Measurements from ENCODE around the gene AKIP1.
A peak's percentile ranks its signal among the peaks of the same experiment; 100 is the strongest.
"Not testable (repeated sequence)": the region's sequence is repeated elsewhere in the genome, so short reads cannot be mapped to it uniquely, and the experiment has no call there.

The AKIP1 gene

GRCh38 chr11:8917157-8917825 is 6.3 kb downstream of the AKIP1 start:
- peak; percentile 83 for FAIRE-seq

GRCh38 chr11:8922691-8923090 is 11.7 kb downstream of the AKIP1 start:
- DNase-seq (ENCODE audit: low spot score), result no peak
- no peak for FAIRE-seq

More at GRCh38 chr11:8917157-8917825, 6.3 kb downstream of the AKIP1 start:
- peak; percentile 62 for DNase-seq (ENCODE audit: low spot score)

- no peak for FAIRE-seq
- DNase-seq (ENCODE audit: low spot score), result no peak
Measured at GRCh38 chr11:8925711-8926110, 14.7 kb downstream of the AKIP1 start.

- DNase-seq (ENCODE audit: low spot score), result no peak
- FAIRE-seq, result no peak
Measured at GRCh38 chr11:8926236-8926635, 15.2 kb downstream of the AKIP1 start.

GRCh38 chr11:8927233-8927632 is 16.2 kb downstream of the AKIP1 start:
- FAIRE-seq, result no peak
- no peak for DNase-seq (ENCODE audit: low spot score)

GRCh38 chr11:8928205-8928604 is 17.2 kb downstream of the AKIP1 start:
- FAIRE-seq (no peak), DNase-seq (ENCODE audit: low spot score) (no peak)

- FAIRE-seq (no peak), DNase-seq (ENCODE audit: low spot score) (no peak)
Measured at GRCh38 chr11:8928981-8929615, 18.1 kb downstream of the AKIP1 start.

GRCh38 chr11:8930456-8931175 is 19.6 kb downstream of the AKIP1 start:
- no peak for FAIRE-seq

GRCh38 chr11:8932564-8933180 is 21.7 kb downstream of the AKIP1 start, which contains the start of gene C11orf16:
TSS of gene C11orf16 (minus strand) at chr11:8932947. CDS start at chr11:8932308, 639 bp downstream.
- no peak for FAIRE-seq
- no peak for DNase-seq (ENCODE audit: low spot score)

More at GRCh38 chr11:8930456-8931175, 19.6 kb downstream of the AKIP1 start:
- no peak for DNase-seq (ENCODE audit: low spot score)

GRCh38 chr11:8933931-8934330 is 22.9 kb downstream of the AKIP1 start:
- no peak for DNase-seq (ENCODE audit: low spot score)
- FAIRE-seq, result no peak

- FAIRE-seq (no peak), DNase-seq (ENCODE audit: low spot score) (peak; percentile 41)
Measured at GRCh38 chr11:8934742-8935488, 23.9 kb downstream of the AKIP1 start.

GRCh38 chr11:8935789-8936188 is 24.8 kb downstream of the AKIP1 start:
- not testable (repeated sequence) for FAIRE-seq; DNase-seq (ENCODE audit: low spot score)

GRCh38 chr11:8937159-8937558 is 26.2 kb downstream of the AKIP1 start:
- DNase-seq (ENCODE audit: low spot score) (no peak), FAIRE-seq (no peak)

GRCh38 chr11:8937659-8938058 is 26.7 kb downstream of the AKIP1 start:
- no peak for FAIRE-seq
- no peak for DNase-seq (ENCODE audit: low spot score)

- no peak for FAIRE-seq
- DNase-seq (ENCODE audit: low spot score), result no peak
Measured at GRCh38 chr11:8941341-8942103, 30.5 kb downstream of the AKIP1 start.

GRCh38 chr11:8942518-8943066 is 31.6 kb downstream of the AKIP1 start, which contains the start of gene ASCL3:
TSS of gene ASCL3 (minus strand) at chr11:8943016. CDS start at chr11:8938161, 4,855 bp downstream.
- DNase-seq (ENCODE audit: low spot score), result no peak
- no peak for FAIRE-seq

GRCh38 chr11:8947230-8947943 is 36.4 kb downstream of the AKIP1 start:
- no peak for FAIRE-seq
- no peak for DNase-seq (ENCODE audit: low spot score)

- FAIRE-seq, result no peak
- no peak for DNase-seq (ENCODE audit: low spot score)
Measured at GRCh38 chr11:8948886-8949285, 37.9 kb downstream of the AKIP1 start.

- no peak for FAIRE-seq
- DNase-seq (ENCODE audit: low spot score), result no peak
Measured at GRCh38 chr11:8956860-8957259, 45.9 kb downstream of the AKIP1 start.

Measured in RCC 7860 (cell line).